DMS153 treated with DMSO at 0.1 percent for 48 hours (cell line): ENCODE results near the gene RTN4R.

Experiments used
- DNase-seq: peaks from one replicate; lab custom pipeline; 2025; ENCODE audit not compliant: unreplicated experiment; lab: John Stamatoyannopoulos, UW

The RTN4R gene

GRCh38 chr22:20258584-20259326, 9.4 kb downstream of the RTN4R start:
- DNase-seq, result no peak

- DNase-seq, result no peak
Observed at GRCh38 chr22:20258021-20258299, 10.2 kb downstream of the RTN4R start.

- DNase-seq, result no peak
Observed at GRCh38 chr22:20257212-20258020, 10.7 kb downstream of the RTN4R start.

GRCh38 chr22:20256551-20257211, 11.4 kb downstream of the RTN4R start:
- no peak for DNase-seq

GRCh38 chr22:20256027-20256426, 12.1 kb downstream of the RTN4R start:
- no peak for DNase-seq

- no peak for DNase-seq
Observed at GRCh38 chr22:20254975-20255946, 12.9 kb downstream of the RTN4R start.

GRCh38 chr22:20253161-20253560, 15.0 kb downstream of the RTN4R start:
- no peak for DNase-seq

- no peak for DNase-seq
Observed at GRCh38 chr22:20251981-20252380, 16.1 kb downstream of the RTN4R start.

GRCh38 chr22:20251491-20251890, 16.6 kb downstream of the RTN4R start:
- no peak for DNase-seq

GRCh38 chr22:20249797-20250354, 18.2 kb downstream of the RTN4R start:
- DNase-seq, result peak; percentile 5

GRCh38 chr22:20248461-20248978, 19.6 kb downstream of the RTN4R start:
- no peak for DNase-seq

- no peak for DNase-seq
Observed at GRCh38 chr22:20247608-20248171, 20.4 kb downstream of the RTN4R start.

- no peak for DNase-seq
Observed at GRCh38 chr22:20247010-20247505, 21.1 kb downstream of the RTN4R start.

GRCh38 chr22:20246368-20247009, 21.6 kb downstream of the RTN4R start:
- no peak for DNase-seq

- no peak for DNase-seq
Observed at GRCh38 chr22:20245577-20246367, 22.3 kb downstream of the RTN4R start.

GRCh38 chr22:20244691-20245576, 23.2 kb downstream of the RTN4R start:
- DNase-seq, result no peak

GRCh38 chr22:20244250-20244648, 23.9 kb downstream of the RTN4R start:
- no peak for DNase-seq
